Measurements from ENCODE around the gene DPYSL4. TPM values are rescaled to one million over a fixed set of nuclear protein-coding genes. Genes with fewer than 3 reads are reported as not detected.

DPYSL4 gene
- total RNA-seq, 1 experiment from 2014 or later = 0.21 TPM

GRCh38 chr10:132204078-132204780 is 17.5 kb downstream of the DPYSL4 start:
- no peaks in the 10 kb centered on the region for H3K9me3 Mint-ChIP-seq (ENCODE audit: unreplicated experiment)
- no peak overlapping the region for H3K27ac Mint-ChIP-seq (ENCODE audit: low read depth, unreplicated experiment)
- H3K36me3 Mint-ChIP-seq (ENCODE audit: insufficient read depth, unreplicated experiment) = peaks cover 4% of the 10 kb centered on the region
- no peak overlapping the region for H3K4me3 Mint-ChIP-seq (ENCODE audit: unreplicated experiment)
- intact Hi-C loops (cut with micrococcal nuclease) = no loop called here
- no peaks in the 10 kb centered on the region for H3K27me3 Mint-ChIP-seq (ENCODE audit: insufficient read depth, unreplicated experiment)
- POLR2A ChIA-PET = no interaction called here
- H3K4me1 Mint-ChIP-seq (ENCODE audit: insufficient read depth, unreplicated experiment) = no peaks in the 10 kb centered on the region
- TF ChIP-seq CTCF (IDR thresholded peaks at IDR 0.05; ENCODE audit: unreplicated experiment) = no peak
- CTCF ChIA-PET = no interaction called here
- BruUV-seq (replicated peaks) = no TSS peak
- no peak for DNase-seq (ENCODE audit: unreplicated experiment)

DNA sequence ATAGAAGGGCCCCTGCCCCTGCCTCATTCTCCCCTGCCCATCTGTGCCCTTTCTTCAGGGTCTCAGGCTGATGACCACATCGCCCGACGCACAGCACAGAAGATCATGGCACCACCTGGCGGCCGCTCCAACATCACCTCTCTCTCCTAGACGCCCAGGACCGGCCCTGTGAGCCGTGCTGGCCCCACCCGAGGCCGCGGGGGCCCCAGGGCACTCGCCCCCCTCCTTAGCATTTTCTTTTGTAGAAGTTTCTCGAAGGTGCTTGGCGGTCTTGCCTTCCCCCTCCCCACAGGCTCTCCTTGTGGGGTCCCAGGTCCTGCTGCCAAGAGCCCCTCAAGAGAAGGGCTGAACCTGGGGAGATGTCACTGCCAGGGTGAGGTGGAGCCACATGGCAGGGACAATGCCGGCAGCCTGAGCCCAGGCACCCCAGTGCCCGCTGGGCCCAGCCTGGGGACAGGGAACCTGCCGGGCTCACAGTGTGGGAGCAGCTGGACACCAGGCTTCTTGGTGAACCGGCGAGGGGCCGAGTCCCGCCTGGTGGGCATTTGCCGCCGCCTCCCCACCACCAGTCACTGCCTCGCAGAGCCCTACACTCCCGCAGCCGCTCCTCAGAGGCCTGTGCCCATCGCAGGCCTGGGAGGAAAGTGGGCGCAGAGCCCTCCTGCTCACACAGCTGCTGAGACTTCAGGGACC is 18.2 kb downstream of the DPYSL4 start:
- Mint-ChIP-seq H3K27ac (ENCODE audit: low read depth, unreplicated experiment) (no peak overlapping the region), H3K4me3 (ENCODE audit: unreplicated experiment) (no peak overlapping the region), H3K36me3 (ENCODE audit: insufficient read depth, unreplicated experiment) (peaks cover 4% of the 10 kb centered on the region), H3K4me1 (ENCODE audit: insufficient read depth, unreplicated experiment) (no peaks in the 10 kb centered on the region), H3K27me3 (ENCODE audit: insufficient read depth, unreplicated experiment) (no peaks in the 10 kb centered on the region), H3K9me3 (ENCODE audit: unreplicated experiment) (no peaks in the 10 kb centered on the region)
- DNase-seq (ENCODE audit: unreplicated experiment) = no peak
- ChIA-PET POLR2A (no interaction called here), CTCF (no interaction called here)
- TF ChIP-seq CTCF (IDR thresholded peaks at IDR 0.05; ENCODE audit: unreplicated experiment) = no peak
- intact Hi-C loops (cut with micrococcal nuclease) = no loop called here
- no TSS peak for BruUV-seq (replicated peaks)

- intact Hi-C loops (cut with micrococcal nuclease) = no loop called here
- ChIA-PET CTCF (interaction anchor here (0.6 kb wide), 1 partner anchor 9 kb away, joined by 3 read pairs; no protein-coding TSS in a partner anchor), POLR2A (no interaction called here)
- H3K4me1 Mint-ChIP-seq (ENCODE audit: insufficient read depth, unreplicated experiment) = no peaks in the 10 kb centered on the region
- no peaks in the 10 kb centered on the region for H3K9me3 Mint-ChIP-seq (ENCODE audit: unreplicated experiment)
- BruUV-seq (replicated peaks) = no TSS peak
- H3K27ac Mint-ChIP-seq (ENCODE audit: low read depth, unreplicated experiment) = no peak overlapping the region
- TF ChIP-seq CTCF (IDR thresholded peaks at IDR 0.05; ENCODE audit: unreplicated experiment) = no peak
- no peak overlapping the region for H3K4me3 Mint-ChIP-seq (ENCODE audit: unreplicated experiment)
- DNase-seq (ENCODE audit: unreplicated experiment) = no peak
- no peaks in the 10 kb centered on the region for H3K27me3 Mint-ChIP-seq (ENCODE audit: insufficient read depth, unreplicated experiment)
- peaks cover 4% of the 10 kb centered on the region for H3K36me3 Mint-ChIP-seq (ENCODE audit: insufficient read depth, unreplicated experiment)
These were observed 19.1 kb downstream of the DPYSL4 start for GRCh38 chr10:132205650-132206376.

DNA sequence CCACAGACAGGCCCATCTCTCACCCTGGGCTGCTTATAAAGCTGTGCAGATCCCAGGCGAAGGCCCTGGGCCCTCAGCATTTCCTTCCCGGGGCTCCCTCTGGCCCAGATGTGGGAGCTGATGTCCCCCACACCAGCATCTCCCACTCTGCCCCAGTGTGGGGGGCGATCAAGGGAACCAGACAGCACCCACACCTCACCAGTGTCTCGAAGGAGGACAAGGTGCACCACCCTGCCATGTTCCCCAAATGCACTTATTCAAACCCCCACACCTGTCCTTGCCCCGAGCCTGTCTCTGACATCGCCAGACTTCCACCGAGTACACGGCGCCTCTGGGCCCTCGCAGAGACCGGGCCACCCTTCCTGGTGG is 19.6 kb downstream of the DPYSL4 start:
- TF ChIP-seq CTCF (IDR thresholded peaks at IDR 0.05; ENCODE audit: unreplicated experiment) = no peak
- Mint-ChIP-seq H3K36me3 (ENCODE audit: insufficient read depth, unreplicated experiment) (peaks cover 4% of the 10 kb centered on the region), H3K9me3 (ENCODE audit: unreplicated experiment) (no peaks in the 10 kb centered on the region), H3K4me3 (ENCODE audit: unreplicated experiment) (no peak overlapping the region), H3K27me3 (ENCODE audit: insufficient read depth, unreplicated experiment) (no peaks in the 10 kb centered on the region), H3K4me1 (ENCODE audit: insufficient read depth, unreplicated experiment) (no peaks in the 10 kb centered on the region), H3K27ac (ENCODE audit: low read depth, unreplicated experiment) (no peak overlapping the region)
- POLR2A ChIA-PET = no interaction called here
- BruUV-seq (replicated peaks) = no TSS peak
- CTCF ChIA-PET = no interaction called here
- no peak for DNase-seq (ENCODE audit: unreplicated experiment)
- intact Hi-C loops (cut with micrococcal nuclease) = no loop called here

All from MCF 10A (cell line).